Measurements from ENCODE around the gene GDAP2. TPM values are rescaled to one million over a fixed set of nuclear protein-coding genes. Genes with fewer than 3 reads are reported as not detected.

The GDAP2 gene
- total and polyA plus RNA-seq, 2 of the 4 experiments (the other 2 are of a cell fraction): 5.4 to 27.1 TPM

- no peaks in the 10 kb centered on the region for H4K20me1 ChIP-seq (ENCODE audit: insufficient read depth, low read length)
- H3K23ac ChIP-seq (ENCODE audit: low read depth, low read length): peak overlapping the region; percentile 88; the same call in 1 of the 2 replicates
- DNase-seq: no peak
- H4K8ac ChIP-seq (ENCODE audit: low read depth in 2 of 2, low read length in 2 of 2): peak overlapping the region; percentile 87 to 91
- H3K56ac ChIP-seq (ENCODE audit: extremely low read depth, insufficient read depth, low read length): peak overlapping the region; percentile 56; the same call in 1 of the 2 replicates
- WGBS, 2 experiments (ENCODE audit: extremely low coverage in 2 of 2, insufficient read length in 1 of 2): 86% methylated on average over 4 of the region's 9 CpGs; no CpG with 5 or more reads in 1 of the 2 experiments
- H2BK20ac ChIP-seq (ENCODE audit: low read depth, low read length): peak overlapping the region; percentile 98
- peak overlapping the region; percentile 95; the same call in 1 of the 2 replicates for H2AK5ac ChIP-seq (ENCODE audit: low read depth, low read length)
- dilution Hi-C loops (cut with HindIII; ENCODE audit: low sequenced_read_pairs, unreplicated experiment) (no loop called here), in situ Hi-C loops (cut with MboI; ENCODE audit: low sequenced_read_pairs) (no loop called here), intact Hi-C loops (cut with micrococcal nuclease) (no loop called here)
- TF ChIP-seq BHLHE40 (IDR thresholded peaks at IDR 0.05; ENCODE audit: low read depth, low read length): no peak
- TF ChIP-seq, protein P1, sequence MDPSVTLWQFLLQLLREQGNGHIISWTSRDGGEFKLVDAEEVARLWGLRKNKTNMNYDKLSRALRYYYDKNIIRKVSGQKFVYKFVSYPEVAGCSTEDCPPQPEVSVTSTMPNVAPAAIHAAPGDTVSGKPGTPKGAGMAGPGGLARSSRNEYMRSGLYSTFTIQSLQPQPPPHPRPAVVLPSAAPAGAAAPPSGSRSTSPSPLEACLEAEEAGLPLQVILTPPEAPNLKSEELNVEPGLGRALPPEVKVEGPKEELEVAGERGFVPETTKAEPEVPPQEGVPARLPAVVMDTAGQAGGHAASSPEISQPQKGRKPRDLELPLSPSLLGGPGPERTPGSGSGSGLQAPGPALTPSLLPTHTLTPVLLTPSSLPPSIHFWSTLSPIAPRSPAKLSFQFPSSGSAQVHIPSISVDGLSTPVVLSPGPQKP (IDR thresholded peaks at IDR 0.05; ENCODE audit: borderline replicate concordance, low read depth, low read length): no peak
- TF ChIP-seq NFE2L2 (IDR thresholded peaks at IDR 0.05; ENCODE audit: low read depth, low read length): no peak
- no peak for TF ChIP-seq MAZ (IDR thresholded peaks at IDR 0.05; ENCODE audit: borderline replicate concordance, low read depth, low read length)
- no peak for TF ChIP-seq FOS (IDR thresholded peaks at IDR 0.05; ENCODE audit: low read depth, low read length)
- TF ChIP-seq RCOR1 (IDR thresholded peaks at IDR 0.05; ENCODE audit: insufficient replicate concordance, low read length): no peak
- TF ChIP-seq SMC3 (IDR thresholded peaks at IDR 0.05; ENCODE audit: low read depth, low read length): no peak; the same call in 1 of the 2 replicates
- TF ChIP-seq MAFK (IDR thresholded peaks at IDR 0.05; ENCODE audit: low read depth, low read length): no peak
- no peak for TF ChIP-seq CTCF (conservative IDR thresholded peaks at IDR 0.05; ENCODE audit: low read depth, low read length)
- TF ChIP-seq POLR2A (IDR thresholded peaks at IDR 0.05; ENCODE audit: low read depth, low read length): no peak
- TF ChIP-seq CHD1 (IDR thresholded peaks at IDR 0.05; ENCODE audit: low read depth, low read length): no peak
- no peak for TF ChIP-seq MXI1 (IDR thresholded peaks at IDR 0.05; ENCODE audit: borderline replicate concordance, low read depth, low read length)
- H3K4me3 ChIP-seq (ENCODE audit: insufficient read depth, low read depth, low read length): no peak overlapping the region
- no peak overlapping the region for H3K9ac ChIP-seq (ENCODE audit: low read depth, low read length)
- peaks cover 0 to 63% of the 10 kb centered on the region in 2 experiments; a peak in 2 of 4 replicates for H3K79me1 ChIP-seq (ENCODE audit: low read depth in 1 of 2, low read length in 2 of 2)
- ChIA-PET CTCF (interaction anchor here (1.6 to 2.1 kb wide), 2 partner anchors 20 to 79 kb away, joined by 3 to 5 read pairs; no protein-coding TSS in a partner anchor), POLR2A (ENCODE audit: unreplicated experiment) (no interaction called here)
- H3K36me3 ChIP-seq (ENCODE audit: control insufficient read depth, insufficient read depth, low read length): no peaks in the 10 kb centered on the region
- H2BK5ac ChIP-seq (ENCODE audit: low read depth, low read length, poor library complexity, severe bottlenecking): peak overlapping the region; percentile 89
- peak overlapping the region; percentile 85 for H3K18ac ChIP-seq (ENCODE audit: low read depth, low read length)
- peak overlapping the region; percentile 99 for H3K4ac ChIP-seq (ENCODE audit: low read depth, low read length)
- H2AK9ac ChIP-seq (replicated peaks; ENCODE audit: low read depth, low read length, poor library complexity): peak overlapping the region; percentile 3
- no peak for ATAC-seq (ENCODE audit: low read depth)
- H3K4me2 ChIP-seq (ENCODE audit: low read depth, low read length): no peak overlapping the region
- H2BK15ac ChIP-seq (ENCODE audit: low read depth, low read length): peak overlapping the region; percentile 99; the same call in 2 of the 3 replicates
- peak overlapping the region; percentile 63; the same call in 1 of the 2 replicates for H3K27ac ChIP-seq (ENCODE audit: insufficient read depth, low read length)
- H4K91ac ChIP-seq (ENCODE audit: insufficient read depth, low read depth, low read length): peak overlapping the region; percentile 89
- no TSS peak for BruUV-seq (replicated peaks)
- peak overlapping the region; percentile 62 for H4K5ac ChIP-seq (ENCODE audit: low read depth, low read length)
- no peaks in the 10 kb centered on the region for H3K27me3 ChIP-seq (ENCODE audit: control insufficient read depth, insufficient read depth, low read length)
- no peaks in the 10 kb centered on the region for H3K9me3 ChIP-seq (ENCODE audit: control insufficient read depth, insufficient read depth, low read length)
- H3K14ac ChIP-seq (replicated peaks; ENCODE audit: low read depth, low read length): peak overlapping the region; percentile 96
- H3K4me1 ChIP-seq (ENCODE audit: control insufficient read depth, insufficient read depth, low read length): peaks cover 30% of the 10 kb centered on the region
- peak overlapping the region; percentile 100 for H2BK120ac ChIP-seq (ENCODE audit: low read depth, low read length)
- H3K9me1 ChIP-seq (ENCODE audit: insufficient read depth, low read length): peaks cover 16% of the 10 kb centered on the region
- H2AFZ ChIP-seq (replicated peaks; ENCODE audit: low read length, poor library complexity): peak overlapping the region; percentile 47
These were observed 113.5 kb downstream of the GDAP2 start for GRCh38 chr1:117815926-117816325.
